D341Med (cell line): ENCODE measurements around the gene AKT1.
"Not testable (repeated sequence)": the region's sequence is repeated elsewhere in the genome, so short reads cannot be mapped to it uniquely, and the experiment has no call there.

ENCODE experiments used
- DNase-seq: peaks from one replicate; pipeline ENCODE4 v3.0.0; 2012; ENCODE audit warnings: low spot score

AKT1 gene

GRCh38 chr14:104794993-104795780 lies at the start of gene AKT1:
Gene AKT1 (minus strand): TSS chr14:104795748. CDS start chr14:104792643, 3,105 bp downstream.
- DNase-seq: peak; percentile 85

DNA sequence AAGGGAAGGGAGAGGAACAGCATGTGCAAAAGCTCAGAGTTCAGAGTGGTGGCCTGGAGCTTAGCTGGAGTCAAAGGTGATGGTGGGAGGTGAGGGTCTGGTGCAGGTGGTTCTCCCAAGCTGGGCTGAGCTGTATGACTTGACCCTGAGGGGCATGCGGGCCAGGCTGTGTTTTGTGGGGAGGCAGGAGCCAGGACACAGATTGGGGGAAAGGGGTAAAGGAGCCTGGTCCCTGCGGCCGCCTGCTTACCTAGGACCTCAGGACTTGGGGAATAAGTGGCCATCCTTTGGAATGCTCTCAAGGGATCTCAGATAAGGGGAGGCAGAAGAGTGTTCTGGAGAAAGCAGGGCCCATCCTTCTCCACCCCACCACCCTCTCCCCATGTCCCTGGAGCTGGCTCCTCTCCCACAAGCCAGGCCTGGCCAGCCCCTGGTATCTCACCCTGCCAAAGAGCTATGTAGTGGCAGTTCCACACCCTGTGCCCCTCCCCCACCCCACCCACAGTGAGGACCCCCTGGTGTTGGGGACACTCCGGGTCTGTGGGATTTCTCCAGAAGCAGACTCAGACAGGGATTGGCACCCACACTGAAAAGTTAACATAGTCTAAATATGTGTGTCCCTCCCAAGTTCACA lies 49.6 kb upstream of the AKT1 start:
- DNase-seq: no peak

- DNase-seq: no peak
Observed at GRCh38 chr14:104844306-104845032, 48.9 kb upstream of the AKT1 start.

- DNase-seq: no peak
Observed at GRCh38 chr14:104843442-104844305, 48.1 kb upstream of the AKT1 start.

DNA sequence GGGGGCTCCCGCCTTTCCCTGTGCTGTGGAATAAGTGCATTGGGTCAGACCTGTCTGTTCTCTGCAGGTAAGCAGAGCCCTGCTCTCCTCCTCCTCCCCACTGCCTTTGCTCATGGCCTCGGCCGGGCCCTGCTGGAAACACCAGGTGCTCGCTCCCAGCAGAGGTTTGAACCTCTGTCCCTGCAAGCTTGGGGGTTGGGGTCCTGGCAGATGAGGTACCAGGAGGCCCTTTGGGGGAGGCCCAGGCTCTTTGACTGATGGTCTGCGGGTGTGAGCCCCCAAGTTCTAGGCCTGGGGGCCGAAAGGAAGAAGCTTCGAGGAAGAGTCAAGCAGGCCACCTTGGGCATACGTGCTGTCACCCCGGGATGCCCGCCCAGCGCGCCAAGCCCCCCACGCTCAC lies 47.5 kb upstream of the AKT1 start:
- DNase-seq: no peak

- no peak for DNase-seq
Observed at GRCh38 chr14:104841730-104842129, 46.2 kb upstream of the AKT1 start.

DNA sequence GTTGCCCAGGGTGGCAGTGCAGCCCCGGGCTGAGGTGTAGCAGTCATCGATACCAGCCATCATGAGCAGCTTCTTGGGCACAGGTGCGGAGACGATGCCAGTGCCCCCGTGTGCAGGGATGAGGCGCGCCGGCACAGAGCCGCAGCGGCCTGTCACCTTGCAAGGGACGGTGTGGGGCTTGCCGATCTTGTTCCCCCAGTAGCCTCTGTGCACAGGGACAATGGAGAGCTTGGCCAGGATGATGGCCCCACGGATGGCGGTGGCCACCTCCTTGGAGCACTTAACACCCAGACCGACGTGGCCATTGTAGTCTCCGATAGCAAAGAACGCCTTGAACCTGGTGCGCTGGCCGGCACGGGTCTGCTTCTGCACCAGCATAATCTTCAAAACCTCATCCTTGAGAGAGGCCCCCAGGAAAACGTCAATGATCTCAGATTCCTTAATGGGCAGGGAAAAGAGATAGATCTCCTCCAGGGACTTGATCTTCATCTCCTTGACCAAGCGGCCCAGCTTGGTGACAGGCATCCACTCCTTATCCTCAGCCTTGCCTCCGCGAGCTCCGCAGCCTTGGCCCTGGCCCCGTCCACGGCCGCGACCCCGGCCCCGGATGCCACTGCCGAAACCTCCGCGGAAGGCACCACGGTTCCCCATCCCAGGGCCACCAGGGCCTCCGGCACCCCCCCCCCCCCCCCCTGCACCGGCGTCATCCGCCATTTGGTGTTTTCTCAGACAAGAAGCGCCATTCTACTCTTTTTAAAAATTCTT lies 40.8 kb upstream of the AKT1 start:
- not testable (repeated sequence) for DNase-seq

GRCh38 chr14:104830781-104831180 lies 35.2 kb upstream of the AKT1 start:
- no peak for DNase-seq

DNA sequence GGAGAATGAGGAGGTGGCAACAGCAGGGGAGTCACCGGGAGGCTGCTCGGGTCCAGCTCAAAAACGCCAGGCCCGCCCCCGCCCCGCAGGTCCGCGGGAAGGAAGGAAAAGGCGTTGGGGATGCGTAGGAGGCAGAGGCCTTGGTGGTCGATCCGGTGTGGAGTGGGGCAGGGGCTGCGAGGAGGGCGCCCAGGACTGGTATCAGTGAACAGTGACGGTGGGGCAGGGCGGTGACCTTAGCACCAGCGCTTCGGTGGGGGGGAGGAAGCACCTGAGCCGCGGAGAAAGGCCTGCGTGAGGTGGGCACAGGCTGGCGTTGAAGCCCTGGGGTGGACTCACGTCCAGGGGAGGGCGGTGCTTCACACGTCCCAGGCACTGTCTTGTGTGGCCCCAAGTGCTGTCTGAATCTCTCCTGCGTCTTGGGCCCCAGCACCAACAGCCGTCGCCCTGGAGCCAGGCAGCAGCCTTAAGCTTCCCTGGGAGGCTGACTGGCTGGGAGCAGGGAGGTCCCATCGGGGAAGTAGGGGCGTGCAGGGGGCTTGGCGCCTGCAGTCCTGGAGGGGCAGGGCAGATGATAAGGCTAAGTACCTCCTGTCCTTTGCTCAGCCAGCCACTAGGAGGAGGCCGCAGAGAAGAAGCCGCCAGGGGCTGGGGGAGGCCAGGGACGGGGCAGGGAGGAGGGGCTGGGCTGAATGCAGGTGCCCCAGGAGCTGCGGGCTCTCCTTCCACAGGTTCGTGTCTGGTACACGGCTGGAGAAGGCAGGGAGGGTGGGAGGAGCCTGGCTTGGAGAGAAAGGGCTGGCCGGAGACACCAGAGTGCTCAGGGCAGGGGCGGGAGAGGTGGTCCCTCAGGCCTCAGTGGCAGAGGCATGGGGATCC lies 31.9 kb upstream of the AKT1 start:
- peak; percentile 83 for DNase-seq

GRCh38 chr14:104826861-104827176 lies 31.3 kb upstream of the AKT1 start:
- no peak for DNase-seq

DNA sequence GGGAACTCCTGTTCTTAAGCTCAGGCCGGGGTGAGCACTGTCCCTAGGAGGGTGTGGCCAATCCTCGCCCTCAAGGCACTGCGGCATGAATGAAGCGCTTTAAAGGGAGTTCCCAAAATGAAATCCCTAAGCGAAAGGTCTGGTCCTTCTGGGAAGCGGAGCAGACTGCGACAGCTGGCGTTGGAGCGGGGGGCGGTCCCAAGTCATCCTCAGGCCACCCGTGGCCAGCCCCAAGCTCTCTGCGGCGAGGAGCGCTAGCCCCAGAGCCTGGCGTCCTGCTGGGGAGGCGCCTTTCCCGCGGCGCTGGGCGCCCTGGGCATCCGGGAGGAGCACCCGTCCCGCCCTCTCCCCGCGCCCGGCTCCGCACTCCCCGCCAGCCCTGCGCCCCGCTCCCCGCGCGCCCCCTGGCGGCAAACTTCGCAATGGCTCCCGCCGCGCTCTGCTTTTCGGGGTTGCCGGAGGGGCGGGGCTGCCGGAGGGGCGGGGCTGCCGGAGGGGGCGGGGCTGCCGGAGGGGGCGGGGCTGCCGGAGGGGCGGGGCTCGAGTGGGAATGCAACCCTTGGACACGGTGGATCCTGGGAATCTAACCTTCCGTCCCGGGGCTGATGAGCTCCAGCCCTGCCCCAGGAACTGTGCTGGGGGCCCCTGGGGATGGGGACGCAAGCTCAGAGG lies 30.8 kb upstream of the AKT1 start:
- peak; percentile 97 for DNase-seq

GRCh38 chr14:104824353-104824997 lies 28.9 kb upstream of the AKT1 start:
- DNase-seq: no peak

DNA sequence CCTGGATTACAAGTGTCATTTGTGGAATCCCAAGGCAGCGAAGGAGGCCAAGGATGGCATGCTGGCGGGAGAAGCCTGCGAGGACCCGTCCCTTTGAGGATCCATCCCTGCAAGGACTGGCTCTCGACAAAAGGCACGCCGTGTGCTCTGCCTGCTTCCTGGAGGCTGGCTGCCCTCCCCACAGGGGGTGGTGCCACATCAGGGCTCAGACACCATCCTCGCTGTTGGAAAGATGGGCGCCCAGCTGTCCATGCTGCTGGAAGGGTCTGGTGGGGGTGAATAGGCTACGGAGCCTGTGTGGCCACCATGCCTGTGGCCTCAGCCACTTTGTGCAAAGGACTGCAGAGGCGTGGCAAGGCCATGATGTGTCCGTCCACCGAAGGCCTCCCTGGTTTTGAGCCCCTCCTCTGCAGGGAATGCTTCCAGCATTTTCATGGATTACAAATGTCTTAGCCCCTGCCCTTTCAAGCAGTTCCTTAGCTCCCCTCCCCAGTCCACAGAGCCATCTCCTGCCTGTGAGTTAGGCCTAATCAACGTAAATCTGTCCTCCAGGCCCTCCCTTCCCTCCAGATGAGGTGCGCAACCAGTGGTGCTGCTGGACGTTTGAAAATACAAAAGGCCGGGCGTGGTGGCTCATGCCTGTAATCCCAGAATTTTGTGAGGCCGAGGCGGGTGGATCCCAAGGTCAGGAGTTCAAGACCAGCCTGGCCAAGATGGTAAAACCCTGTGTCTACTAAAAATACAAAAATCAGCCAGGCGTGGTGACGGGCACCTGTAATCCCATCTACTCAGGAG lies 27.5 kb upstream of the AKT1 start:
- DNase-seq: no peak

- no peak for DNase-seq
Observed at GRCh38 chr14:104821971-104822608, 26.5 kb upstream of the AKT1 start.

DNA sequence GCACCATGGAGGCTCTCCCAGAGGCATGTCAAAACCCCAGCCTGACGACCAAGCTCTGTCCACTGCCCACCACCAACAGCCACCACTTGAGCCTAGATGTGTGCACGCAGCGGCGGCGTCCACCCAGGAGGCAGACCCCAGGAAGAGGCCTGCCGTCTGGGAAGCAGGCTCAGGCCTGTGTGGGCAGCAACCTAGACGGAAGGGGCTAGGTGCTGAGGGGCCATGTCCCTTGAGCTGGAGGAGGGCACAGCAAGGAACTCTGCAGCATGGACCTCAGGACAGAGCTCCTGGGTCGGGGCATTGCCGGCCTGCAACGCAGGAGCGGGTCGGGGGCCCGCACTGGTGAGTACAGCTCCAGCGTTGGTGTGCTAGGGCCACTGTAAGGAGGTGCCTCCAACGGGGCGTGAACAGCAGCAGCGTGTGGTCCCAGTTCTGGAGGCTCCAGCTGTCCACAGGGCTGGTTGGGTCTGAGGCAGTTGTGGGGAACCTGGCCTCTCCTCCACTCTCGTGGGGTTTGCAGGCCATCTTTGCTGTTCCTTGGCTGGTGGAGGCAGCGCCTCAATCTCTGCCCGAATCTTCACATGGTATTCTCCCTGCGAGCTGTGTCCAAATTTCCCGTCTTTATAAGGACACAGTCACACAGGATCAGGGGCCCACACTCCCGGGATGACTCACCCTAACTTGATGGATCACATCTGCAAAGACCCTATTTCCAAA lies 25.8 kb upstream of the AKT1 start:
- DNase-seq: no peak

DNA sequence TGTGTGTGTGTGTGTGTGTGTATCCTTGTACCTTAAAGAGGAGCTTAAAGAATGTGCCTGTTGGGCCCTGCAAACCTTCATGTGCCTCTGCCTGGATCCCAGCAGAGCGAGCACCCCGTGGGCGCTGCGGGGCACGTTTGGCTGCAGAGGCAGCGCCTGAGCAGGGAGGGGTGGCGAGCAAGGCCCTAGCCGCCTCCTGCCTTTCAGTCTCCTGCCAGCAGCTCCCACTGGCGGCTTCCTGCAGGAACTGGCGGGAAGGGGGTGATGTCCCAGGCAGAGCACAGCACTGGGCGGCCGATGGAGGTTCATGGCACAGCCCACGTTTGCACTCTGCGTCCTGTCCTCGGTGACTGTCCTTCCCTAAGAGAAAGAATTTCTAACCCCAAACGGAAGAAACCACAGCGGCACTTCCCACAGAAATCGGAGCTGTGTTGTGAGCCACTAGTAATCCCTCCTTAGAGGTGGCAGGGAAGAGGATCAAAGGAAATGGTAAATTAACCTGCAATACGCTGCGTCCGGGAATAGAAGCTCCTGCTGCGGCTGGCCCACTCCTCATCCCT lies 25.2 kb upstream of the AKT1 start:
- DNase-seq: peak; percentile 64

DNA sequence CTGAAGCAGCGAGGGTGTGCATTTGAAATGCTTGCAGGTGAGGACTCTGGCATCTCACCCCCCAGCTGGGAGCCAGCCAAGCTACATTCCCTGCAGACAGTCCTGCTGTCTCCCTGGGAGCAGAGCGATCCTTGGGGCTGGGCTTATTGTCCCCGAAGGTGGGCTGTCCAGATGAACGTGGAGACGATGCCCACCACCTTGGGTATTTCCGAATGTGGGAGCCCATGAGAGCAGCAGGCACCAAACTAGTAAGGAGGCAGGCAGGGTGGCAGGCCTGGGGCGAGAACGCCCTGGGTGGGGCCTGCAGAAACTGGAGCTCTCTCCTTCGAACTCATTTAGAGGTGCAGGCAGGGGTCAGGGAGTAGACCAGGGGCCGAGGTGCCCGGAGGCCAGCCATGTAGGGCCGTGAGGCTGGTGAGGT lies 23.8 kb upstream of the AKT1 start:
- DNase-seq: no peak
